Activated CD8-positive, alpha-beta memory T cell treated with anti-CD3 and anti-CD28 coated beads for 36 hours (primary cell): ENCODE data around the gene GTF2IRD1. TPM values are rescaled to one million over a fixed set of nuclear protein-coding genes. Genes with fewer than 3 reads are reported as not detected.
"Not testable (repeated sequence)": the region's sequence is repeated elsewhere in the genome, so short reads cannot be mapped to it uniquely, and the experiment has no call there.

Experiments
- CTCF ChIA-PET: fragments of 350-600 bp; sonication (Branson Sonifier 250); formaldehyde crosslinking; loops from one replicate; lab custom pipeline; 2021; ENCODE audit warnings: antibody characterized with exemption; lab: Charles Lee
- POLR2A ChIA-PET: fragments of 350-600 bp; sonication (Branson Sonifier 250); formaldehyde crosslinking; loops from one replicate; lab custom pipeline; 2021; ENCODE audit warnings: antibody characterized with exemption; lab: Charles Lee
- total RNA-seq, 2 experiments: library from RNA; stranded (reverse); gene quantifications; one replicate each; pipeline ENCODE4 v1.2.3, GENCODE V29; 2021

GTF2IRD1 gene
- total RNA-seq, 2 experiments from 2014 or later: 0.67 to 1.2 TPM

- CTCF ChIA-PET: no interaction called here
- POLR2A ChIA-PET: interaction anchor here (0.6 kb wide), 1 partner anchor 9 kb away, joined by 4 read pairs; no protein-coding TSS in a partner anchor
Observed at GRCh38 chr7:74525140-74525539, 71.4 kb downstream of the GTF2IRD1 start.

- CTCF ChIA-PET: no interaction called here
- POLR2A ChIA-PET: no interaction called here
Observed at GRCh38 chr7:74525881-74526280, 72.2 kb downstream of the GTF2IRD1 start.

- CTCF ChIA-PET: interaction anchor here (0.8 kb wide), 1 partner anchor 12 kb away, joined by 3 read pairs; no protein-coding TSS in a partner anchor
- POLR2A ChIA-PET: no interaction called here
Observed at GRCh38 chr7:74526780-74527179, 73.1 kb downstream of the GTF2IRD1 start.

GRCh38 chr7:74527842-74528241, 74.1 kb downstream of the GTF2IRD1 start:
- ChIA-PET POLR2A (no interaction called here), CTCF (no interaction called here)

- POLR2A ChIA-PET, CTCF ChIA-PET: not testable (repeated sequence)
Observed at GRCh38 chr7:74528773-74529172, 75.1 kb downstream of the GTF2IRD1 start.

- CTCF ChIA-PET: no interaction called here
- POLR2A ChIA-PET: no interaction called here
Observed at GRCh38 chr7:74535951-74536356, 82.2 kb downstream of the GTF2IRD1 start.

- POLR2A ChIA-PET: not testable (repeated sequence)
Observed at GRCh38 chr7:74541937-74542336, 88.2 kb downstream of the GTF2IRD1 start.

GRCh38 chr7:74542558-74543117, 88.9 kb downstream of the GTF2IRD1 start:
- CTCF ChIA-PET: interaction anchor here (1.2 kb wide), 1 partner anchor 130 kb away, joined by 3 read pairs; no protein-coding TSS in a partner anchor
- POLR2A ChIA-PET: no interaction called here

More at GRCh38 chr7:74541937-74542336, 88.2 kb downstream of the GTF2IRD1 start:
- CTCF ChIA-PET: not testable (repeated sequence)

- ChIA-PET POLR2A (no interaction called here), CTCF (no interaction called here)
Observed at GRCh38 chr7:74544706-74545469, 91.2 kb downstream of the GTF2IRD1 start.

- ChIA-PET CTCF (interaction anchor here (1.2 kb wide), 1 partner anchor 73 kb away, joined by 3 read pairs; no protein-coding TSS in a partner anchor), POLR2A (no interaction called here)
Observed at GRCh38 chr7:74545921-74546320, 92.2 kb downstream of the GTF2IRD1 start.

GRCh38 chr7:74553596-74554012, 99.9 kb downstream of the GTF2IRD1 start:
- POLR2A ChIA-PET, CTCF ChIA-PET: not testable (repeated sequence)

- ChIA-PET CTCF (no interaction called here), POLR2A (no interaction called here)
Observed at GRCh38 chr7:74554178-74554577, 100.5 kb downstream of the GTF2IRD1 start.

GRCh38 chr7:74560086-74560719, 106.5 kb downstream of the GTF2IRD1 start:
- ChIA-PET CTCF (no interaction called here), POLR2A (no interaction called here)

GRCh38 chr7:74561898-74562613, 108.3 kb downstream of the GTF2IRD1 start:
- POLR2A ChIA-PET: no interaction called here
- CTCF ChIA-PET: no interaction called here

GRCh38 chr7:74563639-74564038, 109.9 kb downstream of the GTF2IRD1 start:
- CTCF ChIA-PET, POLR2A ChIA-PET: not testable (repeated sequence)

- POLR2A ChIA-PET: no interaction called here
Observed at GRCh38 chr7:74567318-74567668, 113.6 kb downstream of the GTF2IRD1 start.

GRCh38 chr7:74568658-74569057, 115.0 kb downstream of the GTF2IRD1 start:
- POLR2A ChIA-PET: interaction anchor here (0.6 kb wide), 1 partner anchor 213 kb away, joined by 5 read pairs; no protein-coding TSS in a partner anchor
- CTCF ChIA-PET: interaction anchor here (0.5 to 1.2 kb wide), 3 partner anchors 23 to 155 kb away, joined by 3 to 4 read pairs (median 3); no protein-coding TSS in a partner anchor

More at GRCh38 chr7:74567318-74567668, 113.6 kb downstream of the GTF2IRD1 start:
- CTCF ChIA-PET: interaction anchor here (0.5 to 1.9 kb wide), 6 partner anchors 150 to 1646 kb away, joined by 3 to 6 read pairs (median 3); no protein-coding TSS in a partner anchor

GRCh38 chr7:74569501-74570075, 115.9 kb downstream of the GTF2IRD1 start:
- ChIA-PET POLR2A (no interaction called here), CTCF (interaction anchor here (1.2 to 1.6 kb wide), 2 partner anchors 152 kb away, joined by 4 read pairs; no protein-coding TSS in a partner anchor)
